H1 (cell line): ENCODE measurements around the gene GNAI1. TPM values are rescaled to one million over a fixed set of nuclear protein-coding genes. Genes with fewer than 3 reads are reported as not detected.

Experiments
- CTCF ChIA-PET: fragments of 300-600 bp; sonication (Branson Sonifier 250); formaldehyde crosslinking; loops from one replicate; lab custom pipeline; 2021; ENCODE audit not compliant: partially characterized antibody; lab: Charles Lee
- POLR2A ChIA-PET: fragments of 300-600 bp; sonication (Branson Sonifier 250); formaldehyde crosslinking; loops from one replicate; lab custom pipeline; 2021; ENCODE audit warnings: inconsistent platforms; ENCODE audit not compliant: partially characterized antibody; lab: Charles Lee
- DNase-seq, 2 experiments: peaks; one replicate each; pipeline versions ENCODE4 v3.0.0 to v3.0.0-alpha.2; 2010 to 2022; ENCODE audit warnings: low spot score in 2 of 2, low read depth in 1 of 2, mixed read lengths in 1 of 2
- FAIRE-seq: peaks from 2 replicates; lab custom pipeline; 2011; peaks lifted over from hg19 to GRCh38; lab: Jason Lieb, UNC
- H2AFZ ChIP-seq: 2 replicates; pipeline ENCODE4 v1.8.1; 2012; ENCODE audit warnings: low read length, inconsistent platforms
- H2AK5ac ChIP-seq: 2 replicates; pipeline ENCODE4 v1.6.1; 2013; ENCODE audit warnings: low read depth, low read length
- H2BK120ac ChIP-seq: replicated peaks from 2 replicates; pipeline ENCODE3; 2013; ENCODE audit warnings: low read depth, low read length, inconsistent platforms
- H2BK12ac ChIP-seq: 2 replicates; pipeline ENCODE4 v1.6.1; 2013; ENCODE audit warnings: low read depth, low read length
- H2BK15ac ChIP-seq: 2 replicates; pipeline ENCODE4 v1.6.1; 2013; ENCODE audit warnings: low read length
- H2BK20ac ChIP-seq: 2 replicates; pipeline ENCODE4 v1.6.1; 2013; ENCODE audit warnings: low read length
- H2BK5ac ChIP-seq: 2 replicates; pipeline ENCODE4 v1.6.1; 2013; ENCODE audit warnings: low read depth, low read length
- H3K14ac ChIP-seq: 2 replicates; pipeline ENCODE4 v1.6.1; 2013; ENCODE audit warnings: inconsistent platforms; ENCODE audit not compliant: insufficient read length
- H3K18ac ChIP-seq: 2 replicates; pipeline ENCODE4 v1.6.1; 2013; ENCODE audit warnings: low read length; ENCODE audit errors: extremely low read depth
- H3K23ac ChIP-seq: 2 replicates; pipeline ENCODE4 v1.6.1; 2013; ENCODE audit warnings: inconsistent platforms; ENCODE audit not compliant: insufficient read length
- H3K23me2 ChIP-seq: 2 replicates; pipeline ENCODE4 v1.6.1; 2013; ENCODE audit warnings: low read depth, low read length
- H3K27ac ChIP-seq: 2 replicates; pipeline ENCODE4 v1.6.1; 2011; ENCODE audit warnings: low read depth, low read length, inconsistent platforms
- H3K27me3 ChIP-seq, 4 experiments: replicated peaks in 1 of 4; 1 replicate in 1 of 4; 2 replicates in 3 of 4; pipeline versions ENCODE4 v1.6.1 to v1.8.1; 2011 to 2013; ENCODE audit warnings: low read length in 3 of 4, mild to moderate bottlenecking in 3 of 4, inconsistent platforms in 2 of 4, mixed read lengths in 2 of 4, moderate library complexity in 1 of 4; ENCODE audit not compliant: control insufficient read depth in 3 of 4, insufficient read depth in 3 of 4; ENCODE audit errors: extremely low read depth in 1 of 4
- H3K36me3 ChIP-seq, 4 experiments: 2 replicates each; pipeline versions ENCODE4 v1.6.1 to v1.8.1; 2011 to 2013; ENCODE audit warnings: mild to moderate bottlenecking in 4 of 4, low read length in 3 of 4, moderate library complexity in 2 of 4, control low read depth in 1 of 4, inconsistent platforms in 1 of 4; ENCODE audit not compliant: insufficient read depth in 4 of 4, control insufficient read depth in 2 of 4
- H3K4ac ChIP-seq: replicated peaks from 2 replicates; pipeline ENCODE3; 2013; ENCODE audit warnings: low read length, low read depth, mixed read lengths, inconsistent platforms; ENCODE audit not compliant: insufficient read length
- H3K4me1 ChIP-seq, 4 experiments: replicated peaks in 1 of 4; 1 replicate in 1 of 4; 2 replicates in 3 of 4; pipeline versions ENCODE4 v1.6.1 to v1.8.1; 2011 to 2013; ENCODE audit warnings: low read length in 3 of 4, inconsistent platforms in 2 of 4, mixed read lengths in 1 of 4; ENCODE audit not compliant: insufficient read depth in 4 of 4, control insufficient read depth in 3 of 4
- H3K4me2 ChIP-seq, 2 experiments: 2 replicates each; pipeline versions ENCODE4 v1.6.1 to v1.8.1; 2011 to 2013; ENCODE audit warnings: low read depth in 2 of 2, low read length in 2 of 2, control low read depth in 1 of 2, inconsistent platforms in 1 of 2, mild to moderate bottlenecking in 1 of 2; ENCODE audit not compliant: insufficient read depth in 1 of 2
- H3K4me3 ChIP-seq, 4 experiments: fragments of 200-600, 300-600 bp in 1 of 4; sonication (generic), shearing (Covaris generic), sonication (Bioruptor Twin) in 1 of 4; 2 replicates each; pipeline versions ENCODE4 v1.5.1 to v1.8.1; 2011 to 2016; ENCODE audit warnings: low read length in 4 of 4, low read depth in 3 of 4, control low read depth in 2 of 4, inconsistent platforms in 2 of 4, mild to moderate bottlenecking in 2 of 4, mixed read lengths in 1 of 4, moderate library complexity in 1 of 4; ENCODE audit not compliant: insufficient read depth in 2 of 4; ENCODE audit errors: extremely low read depth in 1 of 4
- H3K56ac ChIP-seq: replicated peaks from 2 replicates; pipeline ENCODE3; 2013; ENCODE audit warnings: low read depth, mild to moderate bottlenecking, mixed read lengths, low read length, inconsistent platforms; ENCODE audit not compliant: insufficient read length
- H3K79me1 ChIP-seq: 2 replicates; pipeline ENCODE4 v1.6.1; 2013; ENCODE audit warnings: low read depth, low read length, control low read depth
- H3K79me2 ChIP-seq, 2 experiments: 2 replicates each; pipeline versions ENCODE4 v1.6.1 to v1.8.1; 2012 to 2013; ENCODE audit warnings: low read length in 2 of 2, mild to moderate bottlenecking in 2 of 2, inconsistent platforms in 1 of 2; ENCODE audit not compliant: insufficient read depth in 2 of 2, control insufficient read depth in 1 of 2
- H3K9ac ChIP-seq, 4 experiments: replicated peaks in 1 of 4; 1 replicate in 1 of 4; 2 replicates in 3 of 4; pipeline versions ENCODE4 v1.6.1 to v1.8.1; 2011 to 2013; ENCODE audit warnings: low read depth in 3 of 4, low read length in 3 of 4, control low read depth in 2 of 4, mild to moderate bottlenecking in 2 of 4, moderate library complexity in 2 of 4, inconsistent platforms in 1 of 4; ENCODE audit errors: extremely low read depth in 1 of 4
- H3K9me3 ChIP-seq, 2 experiments: 2 replicates each; pipeline versions ENCODE4 v1.6.1 to v1.8.1; 2012 to 2013; ENCODE audit warnings: mild to moderate bottlenecking in 2 of 2, moderate library complexity in 2 of 2, control low read depth in 1 of 2, inconsistent platforms in 1 of 2, low read depth in 1 of 2, low read length in 1 of 2, mixed read lengths in 1 of 2; ENCODE audit not compliant: insufficient read depth in 2 of 2
- H4K20me1 ChIP-seq, 2 experiments: replicated peaks in 1 of 2; 2 replicates each; pipeline versions ENCODE3 to v1.8.1; 2011 to 2013; ENCODE audit warnings: inconsistent platforms in 2 of 2, low read length in 2 of 2, mild to moderate bottlenecking in 1 of 2; ENCODE audit not compliant: insufficient read depth in 2 of 2, control insufficient read depth in 1 of 2
- H4K5ac ChIP-seq: 2 replicates; pipeline ENCODE4 v1.6.1; 2013; ENCODE audit warnings: low read length, low read depth, mixed read lengths, inconsistent platforms; ENCODE audit not compliant: insufficient read length
- H4K8ac ChIP-seq: 2 replicates; pipeline ENCODE4 v1.8.0; 2013; ENCODE audit warnings: mild to moderate bottlenecking, moderate library complexity, low read length, inconsistent platforms; ENCODE audit not compliant: insufficient read depth; ENCODE audit errors: extremely low read depth
- H4K91ac ChIP-seq: replicated peaks from 2 replicates; pipeline ENCODE3; 2013; ENCODE audit warnings: low read length, mixed read lengths, inconsistent platforms; ENCODE audit not compliant: insufficient read length
- BRCA1 ChIP-seq: IDR thresholded peaks from 2 replicates; pipeline ENCODE4 v1.6.1; 2012; ENCODE audit warnings: low read depth, low read length, improper control_type of control experiment
- JUN ChIP-seq: IDR thresholded peaks from 2 replicates; pipeline ENCODE4 v1.6.1; 2011; ENCODE audit warnings: low read depth, mild to moderate bottlenecking, improper control_type of control experiment, low read length
- POLR2AphosphoS5 ChIP-seq: IDR thresholded peaks from 2 replicates; pipeline ENCODE4 v1.6.1; 2011; ENCODE audit warnings: low read depth, low read length
- WGBS, 2 experiments: shearing (Covaris generic) in 1 of 2; methylation state at CpG; one replicate each; pipeline versions ENCODE4 v1.1.6 to v1.1.7; 2013 to 2015; ENCODE audit warnings: low lambda C conversion rate in 2 of 2, mixed read lengths in 2 of 2, inconsistent platforms in 1 of 2, low coverage in 1 of 2, missing lambda C conversion rate in 1 of 2; ENCODE audit not compliant: insufficient replicate concordance in 2 of 2, insufficient coverage in 1 of 2, insufficient read length in 1 of 2; ENCODE audit errors: extremely low coverage in 1 of 2, missing lambda C conversion rate in 1 of 2; 5-methylcytosine and 5-hydroxymethylcytosine counted together
- polyA plus RNA-seq, 7 experiments: library from polyadenylated mRNA; depleted of rRNA in 3 of 7; stranded (reverse) in 5 of 7; unstranded in 2 of 7; fragments of >200 nt in 5 of 7; fragments of 200-250 nt in 2 of 7; gene quantifications; 1 replicate in 5 of 7; 2 replicates in 1 of 7; 4 replicates in 1 of 7; pipeline versions ENCODE4 v1.2.1 to v1.2.3, GENCODE V29; 2011 to 2013; ENCODE audit warnings: missing spikeins in 2 of 7, mixed read lengths in 2 of 7
- total RNA-seq: library from RNA; stranded (reverse); fragmentation: NEBNext Ultra II Directional; extraction: Animal tissue kit (Norgen Biotek cat#: 25700); gene quantifications from 2 replicates; pipeline ENCODE4 v1.2.1, GENCODE V29; 2021

Gene GNAI1
- total and polyA plus RNA-seq, 2 of the 8 experiments (the other 6 are each of a cell fraction or from before 2014, with no cell fraction given): 8.0 to 29.5 TPM

GRCh38 chr7:80097756-80098155 lies 36.9 kb upstream of the GNAI1 start:
- Histone ChIP-seq H4K8ac (no peak overlapping the region), H3K56ac (no peak overlapping the region), H3K36me3 (no peaks in the 10 kb centered on the region), H2BK120ac (no peak overlapping the region), H3K23me2 (no peaks in the 10 kb centered on the region), H3K4me2 (no peak overlapping the region), H4K5ac (no peak overlapping the region), H3K9me3 (no peaks in the 10 kb centered on the region), H3K27me3 (no peaks in the 10 kb centered on the region), H2BK20ac (no peak overlapping the region), H2AK5ac (no peak overlapping the region), H4K91ac (no peak overlapping the region), H3K4me1 (no peaks in the 10 kb centered on the region), H3K79me1 (no peaks in the 10 kb centered on the region), H3K18ac (no peak overlapping the region), H3K79me2 (no peaks in the 10 kb centered on the region), H3K23ac (no peak overlapping the region), H2BK5ac (no peak overlapping the region)
- DNase-seq: no peak
- CTCF ChIA-PET: interaction anchor here (0.6 to 3.1 kb wide), 18 partner anchors 8 to 799 kb away, joined by 3 to 17 read pairs (median 6); no protein-coding TSS in a partner anchor
- WGBS, 2 experiments: 87% methylated on average over 2 of the region's 2 CpGs; no CpG with 5 or more reads in 1 of the 2 experiments
- no peak for TF ChIP-seq BRCA1
- no peak for TF ChIP-seq JUN
- no peak for TF ChIP-seq POLR2AphosphoS5
- TF ChIP-seq, all 59 proteins: peak for 0
- Histone ChIP-seq H2BK12ac (no peak overlapping the region), H3K14ac (no peak overlapping the region), H4K20me1 (no peaks in the 10 kb centered on the region), H3K4me3 (no peak overlapping the region), H2AFZ (no peak overlapping the region), H3K9ac (no peak overlapping the region), H3K4ac (no peak overlapping the region), H2BK15ac (no peak overlapping the region), H3K27ac (no peak overlapping the region)
- FAIRE-seq: no peak
- POLR2A ChIA-PET: interaction anchor here (1.0 to 2.0 kb wide), 2 partner anchors 9 to 37 kb away, joined by 3 to 7 read pairs; partner anchors contain the start of gene GNAI1
